ENCODE measurements around the gene RGMB. TPM values are rescaled to one million over a fixed set of nuclear protein-coding genes. Genes with fewer than 3 reads are reported as not detected.
"Not testable (repeated sequence)": the region's sequence is repeated elsewhere in the genome, so short reads cannot be mapped to it uniquely, and the experiment has no call there.

The RGMB gene
- 206 and 220 TPM in 2 replicates for total RNA-seq
- 77.0 TPM for polyA plus RNA-seq (2012)

DNA sequence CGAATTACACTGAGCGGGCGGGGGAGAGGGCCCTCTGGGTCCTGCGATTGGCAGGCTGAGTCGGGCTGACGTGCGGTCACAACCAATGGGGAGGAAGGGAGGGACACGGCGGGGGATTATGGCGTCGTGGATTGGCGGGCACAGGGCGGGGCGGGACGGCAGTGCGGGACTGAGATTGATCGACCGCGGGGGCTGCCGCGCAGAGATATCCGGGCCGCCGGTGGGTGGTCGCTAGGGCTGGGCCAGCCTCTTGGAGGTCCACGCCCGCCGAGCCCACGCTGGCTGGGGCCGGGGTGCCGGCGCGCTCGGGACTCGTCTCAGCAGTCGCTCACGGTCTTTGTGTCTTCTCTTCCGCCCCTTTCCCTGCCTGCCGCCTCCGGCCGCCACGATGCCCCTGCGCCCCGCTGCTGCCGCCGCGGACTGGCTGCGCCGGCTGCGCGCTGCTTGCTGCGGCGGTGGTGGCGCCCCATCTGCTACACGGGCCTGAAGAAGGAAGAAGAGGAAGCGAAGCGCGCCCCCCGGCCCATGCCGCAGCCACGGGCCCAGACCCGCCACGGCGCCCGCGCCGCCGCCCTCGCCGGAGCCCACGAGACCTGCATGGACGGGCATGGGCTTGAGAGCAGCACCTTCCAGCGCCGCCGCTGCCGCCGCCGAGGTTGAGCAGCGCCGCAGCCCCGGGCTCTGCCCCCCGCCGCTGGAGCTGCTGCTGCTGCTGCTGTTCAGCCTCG, at the start of gene RGMB:
RGMB (plus strand) TSS at position 200 of the 728 bp plus-strand sequence; CDS start at position 608, 408 bp downstream.
- DNase-seq (ENCODE audit: low read depth) = peak; percentile 100

DNA sequence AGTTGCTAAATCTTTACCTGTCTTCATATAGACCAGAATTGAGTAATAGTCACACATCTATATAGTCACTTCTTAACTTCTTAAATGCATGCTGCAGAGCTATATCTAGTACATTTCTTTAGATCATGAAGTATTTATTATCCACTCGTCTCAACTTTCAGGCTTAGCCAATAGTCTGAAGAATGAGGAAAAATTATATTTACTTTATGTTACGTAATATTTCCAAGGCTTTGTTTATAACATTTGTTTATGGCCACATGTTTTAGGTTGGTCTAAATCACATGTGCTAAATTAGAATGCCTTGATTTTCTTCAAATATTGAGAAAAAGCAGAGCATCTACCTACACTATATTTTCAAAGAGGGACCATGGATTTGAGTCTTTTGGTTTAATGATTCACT, 47.2 kb upstream of the RGMB start:
- DNase-seq (ENCODE audit: low read depth) = no peak

GRCh38 chr5:98727686-98728085, 45.8 kb upstream of the RGMB start:
- DNase-seq (ENCODE audit: low read depth) = no peak

GRCh38 chr5:98734646-98735045, 38.8 kb upstream of the RGMB start:
- no peak for DNase-seq (ENCODE audit: low read depth)

- DNase-seq (ENCODE audit: low read depth) = peak; percentile 39
Observed at GRCh38 chr5:98735806-98736507, 37.5 kb upstream of the RGMB start.

DNA sequence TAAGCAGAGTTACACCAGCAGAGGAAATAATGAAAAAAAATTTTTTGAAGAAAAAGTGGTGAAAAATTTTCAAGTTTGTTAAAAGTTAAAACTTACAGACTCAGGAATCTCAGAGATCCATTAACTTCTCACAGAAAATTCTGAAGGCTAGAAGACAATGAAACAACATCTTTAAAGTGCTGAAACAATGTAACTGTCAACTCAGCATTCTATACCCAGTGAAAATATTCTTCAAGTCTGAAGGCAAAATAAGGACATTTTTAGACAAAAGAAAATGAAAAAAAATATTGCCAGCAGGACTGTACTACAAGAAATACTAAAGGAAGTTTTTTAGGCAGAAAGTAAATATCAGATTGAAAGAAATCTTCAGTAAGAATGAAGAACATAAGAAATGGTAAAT, 36.7 kb upstream of the RGMB start:
- DNase-seq (ENCODE audit: low read depth) = no peak

- DNase-seq (ENCODE audit: low read depth) = not testable (repeated sequence)
Observed at GRCh38 chr5:98737441-98737840, 36.0 kb upstream of the RGMB start.

DNA sequence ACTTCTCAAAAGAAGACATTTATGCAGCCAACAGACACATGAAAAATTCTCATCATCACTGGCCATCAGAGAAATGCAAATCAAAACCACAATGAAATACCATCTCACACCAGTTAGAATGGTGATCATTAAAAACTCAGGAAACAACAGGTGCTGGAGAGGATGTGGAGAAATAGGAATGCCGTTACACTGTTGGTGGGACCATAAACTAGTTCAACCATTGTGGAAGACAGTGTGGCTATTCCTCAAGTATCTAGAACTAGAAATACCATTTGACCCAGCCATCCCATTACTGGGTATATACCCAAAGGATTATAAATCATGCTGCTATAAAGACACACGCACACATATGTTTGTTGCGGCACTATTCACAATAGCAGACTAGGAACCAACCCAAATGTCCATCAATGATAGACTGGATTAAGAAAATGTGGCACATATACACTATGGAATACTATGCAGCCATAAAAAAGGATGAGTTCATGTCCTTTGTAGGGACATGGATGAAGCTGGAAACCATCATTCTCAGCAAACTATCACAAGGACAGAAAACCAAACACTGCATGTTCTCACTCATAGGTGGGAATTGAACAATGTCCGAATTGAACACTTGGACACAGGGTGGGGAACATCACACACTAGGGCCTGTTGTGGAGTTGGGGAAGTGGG, 34.8 kb upstream of the RGMB start:
- DNase-seq (ENCODE audit: low read depth) = peak; percentile 62

DNA sequence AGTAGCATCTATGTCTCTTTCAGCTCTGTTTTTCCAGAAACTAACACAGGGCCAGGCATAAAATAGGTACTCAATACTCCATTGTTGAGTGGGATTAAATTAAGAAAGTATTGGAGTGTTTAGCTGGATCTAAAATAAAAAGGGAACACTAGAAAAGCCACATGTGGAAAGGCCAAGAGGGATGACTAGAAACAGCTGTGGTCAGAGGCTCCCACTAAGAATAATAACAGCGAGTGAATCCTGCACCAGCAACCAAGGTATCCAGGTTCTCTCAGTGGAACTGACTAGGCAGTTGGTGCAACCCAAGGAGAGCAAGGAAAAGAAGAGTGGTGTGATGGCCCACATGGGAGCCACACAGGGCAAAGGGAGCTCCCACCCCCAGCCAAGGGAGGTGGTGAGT, 31.5 kb upstream of the RGMB start:
- peak; percentile 54 for DNase-seq (ENCODE audit: low read depth)

- DNase-seq (ENCODE audit: low read depth) = peak; percentile 73
Observed at GRCh38 chr5:98742396-98743073, 30.9 kb upstream of the RGMB start.

DNA sequence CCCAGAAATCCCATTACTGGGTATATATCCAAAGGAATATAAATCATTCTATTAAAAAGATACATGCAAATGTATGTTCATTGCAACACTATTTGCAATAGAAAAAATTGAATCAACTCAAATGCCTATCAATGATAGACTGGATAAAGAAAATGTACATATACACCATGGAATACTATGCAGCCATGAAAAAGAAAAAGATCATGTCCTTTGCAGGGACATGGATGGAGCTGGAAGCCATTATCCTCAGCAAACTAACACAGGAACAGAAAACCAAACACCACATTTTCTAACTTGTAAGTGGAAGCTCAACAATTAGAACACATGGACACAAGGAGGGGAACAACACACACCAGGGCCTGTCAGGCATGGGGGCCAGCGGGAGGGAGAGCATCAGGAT, 25.2 kb upstream of the RGMB start:
- DNase-seq (ENCODE audit: low read depth) = not testable (repeated sequence)

DNA sequence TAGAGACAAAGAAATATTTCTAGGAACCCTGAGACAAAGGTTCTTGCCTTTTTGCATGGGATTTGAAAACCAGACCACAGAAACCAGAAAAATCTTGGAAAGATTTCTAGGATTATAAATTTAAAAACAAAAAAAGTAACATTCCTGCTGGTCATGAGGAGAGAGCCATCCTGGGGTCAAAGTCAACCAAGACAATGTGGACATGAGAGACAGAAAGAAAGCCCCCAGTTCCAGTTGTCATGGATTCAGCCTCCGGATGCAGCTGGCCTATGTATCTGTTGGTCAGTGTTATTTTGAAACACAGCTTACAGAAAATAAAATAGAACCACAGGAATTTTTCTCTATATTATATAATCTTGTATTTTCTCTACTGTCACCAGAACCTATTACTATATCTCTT, 24.4 kb upstream of the RGMB start:
- peak; percentile 68 for DNase-seq (ENCODE audit: low read depth)

DNA sequence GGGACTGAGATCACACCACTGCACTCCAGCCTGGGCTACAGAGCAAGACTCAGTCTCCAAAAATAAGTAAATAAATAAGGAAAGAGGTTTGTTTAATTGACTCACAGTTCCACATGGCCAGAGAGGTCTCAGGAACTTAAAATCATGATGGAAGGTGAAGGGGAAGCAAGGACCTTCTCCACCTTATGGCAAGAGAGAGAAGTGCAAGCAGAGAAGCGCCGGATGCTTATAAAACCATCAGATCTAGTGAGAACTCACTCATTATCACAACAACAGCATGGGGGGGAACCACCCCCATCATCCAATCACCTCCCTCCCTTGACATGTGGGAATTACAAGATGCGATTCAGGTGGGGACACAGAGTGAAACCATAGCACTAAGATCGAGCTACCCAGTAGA, 22.8 kb upstream of the RGMB start:
- no peak for DNase-seq (ENCODE audit: low read depth)

DNA sequence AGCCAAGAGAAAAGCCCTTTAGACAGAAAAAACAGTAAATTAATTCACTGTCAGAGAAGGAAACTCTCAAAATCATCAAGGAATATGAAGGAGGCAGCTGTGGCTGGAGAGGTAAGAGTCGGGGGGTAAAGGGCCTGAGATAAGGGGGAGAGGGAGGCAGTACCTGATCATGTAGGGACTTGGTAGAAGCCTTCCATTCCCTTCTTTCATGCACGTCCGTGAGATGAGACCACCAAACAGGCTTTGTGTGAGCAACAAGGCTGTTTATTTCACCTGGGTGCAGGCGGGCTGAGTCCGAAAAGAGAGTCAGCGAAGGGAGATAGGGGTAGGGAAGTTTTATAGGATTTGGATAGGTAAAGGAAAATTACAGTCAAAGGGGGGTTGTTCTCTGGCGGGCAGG, 21.1 kb upstream of the RGMB start:
- not testable (repeated sequence) for DNase-seq (ENCODE audit: low read depth)

DNA sequence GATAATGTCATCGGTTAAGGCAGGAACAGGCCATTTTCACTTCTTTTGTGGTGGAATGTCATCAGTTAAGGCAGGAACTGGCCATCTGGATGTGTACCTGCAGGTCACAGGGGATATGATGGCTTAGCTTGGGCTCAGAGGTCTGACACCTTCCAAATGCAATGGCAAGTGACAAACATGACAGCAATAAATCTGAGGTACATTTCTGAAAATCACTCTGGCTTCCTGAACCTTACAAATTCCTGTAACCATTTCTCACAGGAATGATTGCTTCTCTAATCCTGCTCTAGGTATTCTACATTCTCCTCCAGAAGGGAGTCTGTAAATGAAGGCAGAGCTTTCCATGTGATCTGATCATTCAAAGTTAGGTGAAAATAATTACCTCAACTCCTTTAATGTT, 20.7 kb upstream of the RGMB start:
- not testable (repeated sequence) for DNase-seq (ENCODE audit: low read depth)

GRCh38 chr5:98753507-98753906, 20.0 kb upstream of the RGMB start:
- DNase-seq (ENCODE audit: low read depth) = no peak

DNA sequence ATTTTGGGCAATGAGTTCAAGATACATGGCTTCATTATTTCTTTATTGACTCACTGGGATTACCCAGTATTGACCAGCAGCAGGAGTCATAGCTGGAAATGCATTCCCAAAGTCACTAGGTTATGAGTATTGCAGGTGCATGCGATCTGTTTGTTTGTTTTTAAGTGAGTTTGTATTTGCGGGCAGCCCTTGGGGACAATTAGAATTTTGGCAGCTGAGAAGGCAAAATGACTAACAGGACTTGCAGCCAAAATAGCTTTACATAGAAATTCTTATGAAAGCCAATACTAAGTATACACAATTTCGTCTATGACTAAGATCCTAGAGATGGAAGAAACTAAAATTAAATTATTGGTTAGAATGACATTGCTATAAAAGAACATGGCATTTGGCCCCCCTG, 18.1 kb upstream of the RGMB start:
- peak; percentile 75 for DNase-seq (ENCODE audit: low read depth)

DNA sequence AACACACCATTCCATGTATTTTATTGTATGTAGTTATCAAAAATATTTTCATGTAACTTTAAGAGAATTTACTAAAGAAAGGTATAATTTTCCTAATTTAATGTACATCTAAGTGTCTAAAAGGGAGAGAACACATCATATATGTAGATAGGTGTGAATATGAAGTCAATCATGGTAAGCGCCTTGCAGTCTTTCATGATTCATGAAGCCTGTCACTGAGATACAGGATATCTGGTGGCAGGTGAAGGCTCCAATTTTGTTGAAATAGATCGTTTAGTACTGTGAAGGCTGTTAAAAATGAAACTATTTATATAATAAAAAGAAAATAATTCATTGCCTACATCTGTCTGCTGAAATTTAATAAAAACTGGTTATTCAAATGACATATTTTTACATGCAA, 15.5 kb upstream of the RGMB start:
- DNase-seq (ENCODE audit: low read depth) = no peak

DNA sequence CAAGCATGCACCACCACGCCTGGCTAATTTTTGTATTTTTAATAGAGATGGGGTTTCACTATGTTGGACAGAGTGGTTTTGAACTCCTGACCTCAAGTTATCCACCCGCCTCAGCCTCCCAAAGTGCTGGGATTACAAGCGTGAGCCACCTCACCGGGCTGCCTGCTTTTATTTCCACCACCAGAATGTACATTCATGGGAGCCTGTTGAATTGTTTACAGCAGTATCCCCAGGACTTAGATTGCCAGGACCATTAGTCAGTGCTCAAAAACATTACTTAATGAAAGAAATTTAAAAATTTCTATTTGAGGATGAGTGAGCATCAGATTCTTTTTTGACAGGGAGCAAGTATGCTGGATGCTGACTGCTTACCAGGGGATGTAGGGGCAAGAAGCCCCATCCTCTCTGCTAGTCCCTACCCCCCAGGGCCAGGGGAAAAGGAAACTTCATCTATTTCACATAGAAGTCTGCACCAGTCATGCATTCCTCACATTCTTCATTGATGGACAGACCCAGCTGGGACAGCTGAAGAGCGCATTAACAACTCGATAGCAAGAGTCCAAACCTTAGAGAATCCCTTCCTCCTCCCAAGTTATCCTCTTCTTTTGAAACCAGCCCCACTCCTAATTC, 10.3 kb upstream of the RGMB start:
- DNase-seq (ENCODE audit: low read depth) = peak; percentile 99

- DNase-seq (ENCODE audit: low read depth) = no peak
Observed at GRCh38 chr5:98765815-98766214, 7.6 kb upstream of the RGMB start.

DNA sequence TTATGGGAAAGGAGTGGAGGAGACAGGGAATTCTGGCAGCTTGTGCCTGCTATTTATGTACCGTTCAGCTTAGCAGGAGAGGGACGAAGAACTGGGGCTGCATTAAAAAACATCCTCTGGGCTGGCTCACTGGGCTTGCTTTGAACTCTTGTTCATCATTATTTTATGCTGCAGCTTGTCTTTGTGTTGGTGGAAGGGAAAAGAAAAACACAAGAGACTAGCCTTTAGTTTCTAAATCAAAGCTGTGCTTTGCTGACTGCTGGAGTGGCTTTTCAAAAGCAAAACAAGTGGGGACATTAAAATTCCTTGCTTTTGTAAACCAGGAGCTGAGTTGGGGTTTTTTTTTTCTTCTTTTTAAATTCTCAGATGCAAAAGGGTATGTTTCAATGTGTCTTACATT, 5.9 kb upstream of the RGMB start:
- peak; percentile 52 for DNase-seq (ENCODE audit: low read depth)

All from myocyte (in vitro differentiated cells).